HUES6 (cell line): Measurements from ENCODE around the gene SNX24.
"Not testable (repeated sequence)": the region's sequence is repeated elsewhere in the genome, so short reads cannot be mapped to it uniquely, and the experiment has no call there.

ENCODE experiments used
- H3K27ac ChIP-seq: 2 replicates; pipeline ENCODE4 v1.7.0; 2013; ENCODE audit warnings: low read depth, mild to moderate bottlenecking, low read length, inconsistent platforms
- H3K27me3 ChIP-seq: 2 replicates; pipeline ENCODE4 v1.6.1; 2013; ENCODE audit warnings: low read length; ENCODE audit not compliant: control insufficient read depth, insufficient read depth
- H3K36me3 ChIP-seq: 2 replicates; pipeline ENCODE4 v1.6.1; 2013; ENCODE audit warnings: low read length; ENCODE audit not compliant: control insufficient read depth, insufficient read depth
- H3K4me1 ChIP-seq: 2 replicates; pipeline ENCODE4 v1.6.1; 2013; ENCODE audit warnings: low read length; ENCODE audit not compliant: control insufficient read depth, insufficient read depth
- H3K4me3 ChIP-seq: 2 replicates; pipeline ENCODE4 v1.5.1; 2013; ENCODE audit warnings: low read depth, low read length
- H3K9ac ChIP-seq: one replicate; pipeline ENCODE4 v1.6.1; 2013; ENCODE audit warnings: mild to moderate bottlenecking, low read length
- H3K9me3 ChIP-seq: 2 replicates; pipeline ENCODE4 v1.6.1; 2013; ENCODE audit warnings: low read depth, low read length; ENCODE audit not compliant: control insufficient read depth, insufficient read depth

The SNX24 gene

GRCh38 chr5:122896598-122897282 lies 51.3 kb downstream of the SNX24 start:
- Histone ChIP-seq H3K27ac (no peak overlapping the region), H3K9me3 (no peaks in the 10 kb centered on the region), H3K36me3 (no peaks in the 10 kb centered on the region), H3K9ac (no peak overlapping the region), H3K4me3 (no peak overlapping the region), H3K27me3 (no peaks in the 10 kb centered on the region), H3K4me1 (no peaks in the 10 kb centered on the region)

GRCh38 chr5:122897283-122897602 lies 51.8 kb downstream of the SNX24 start:
- no peak overlapping the region for H3K27ac ChIP-seq

GRCh38 chr5:122901346-122901745 lies 55.9 kb downstream of the SNX24 start:
- Histone ChIP-seq H3K9me3 (no peaks in the 10 kb centered on the region), H3K4me3 (no peak overlapping the region), H3K27me3 (no peaks in the 10 kb centered on the region), H3K9ac (no peak overlapping the region), H3K27ac (no peak overlapping the region), H3K4me1 (no peaks in the 10 kb centered on the region), H3K36me3 (no peaks in the 10 kb centered on the region)

More at GRCh38 chr5:122897283-122897602, 51.8 kb downstream of the SNX24 start:
- Histone ChIP-seq H3K4me1 (no peaks in the 10 kb centered on the region), H3K27me3 (no peaks in the 10 kb centered on the region), H3K36me3 (no peaks in the 10 kb centered on the region), H3K9ac (no peak overlapping the region), H3K9me3 (no peaks in the 10 kb centered on the region), H3K4me3 (no peak overlapping the region)

- H3K27me3 ChIP-seq: no peaks in the 10 kb centered on the region
- no peaks in the 10 kb centered on the region for H3K9me3 ChIP-seq
- no peak overlapping the region for H3K4me3 ChIP-seq
These were observed 56.9 kb downstream of the SNX24 start for GRCh38 chr5:122902263-122902662.

GRCh38 chr5:122906768-122907167 lies 61.4 kb downstream of the SNX24 start:
- H3K27ac ChIP-seq: peak overlapping the region; percentile 39; the same call in 1 of the 2 replicates
- H3K9ac ChIP-seq: peak overlapping the region; percentile 27
- no peak overlapping the region for H3K4me3 ChIP-seq
- H3K27me3 ChIP-seq: no peaks in the 10 kb centered on the region
- H3K36me3 ChIP-seq: no peaks in the 10 kb centered on the region
- H3K4me1 ChIP-seq: peaks cover 16% of the 10 kb centered on the region
- H3K9me3 ChIP-seq: no peaks in the 10 kb centered on the region

More at GRCh38 chr5:122902263-122902662, 56.9 kb downstream of the SNX24 start:
- H3K9ac ChIP-seq: no peak overlapping the region
- H3K4me1 ChIP-seq: peaks cover 7% of the 10 kb centered on the region; the same call in 1 of the 2 replicates
- H3K27ac ChIP-seq: no peak overlapping the region
- no peaks in the 10 kb centered on the region for H3K36me3 ChIP-seq

GRCh38 chr5:122907276-122907675 lies 61.9 kb downstream of the SNX24 start:
- H3K36me3 ChIP-seq: no peaks in the 10 kb centered on the region
- no peak overlapping the region for H3K9ac ChIP-seq
- H3K4me3 ChIP-seq: no peak overlapping the region
- no peaks in the 10 kb centered on the region for H3K9me3 ChIP-seq
- no peaks in the 10 kb centered on the region for H3K27me3 ChIP-seq
- peaks cover 16% of the 10 kb centered on the region for H3K4me1 ChIP-seq
- peak overlapping the region; percentile 39; the same call in 1 of the 2 replicates for H3K27ac ChIP-seq

DNA sequence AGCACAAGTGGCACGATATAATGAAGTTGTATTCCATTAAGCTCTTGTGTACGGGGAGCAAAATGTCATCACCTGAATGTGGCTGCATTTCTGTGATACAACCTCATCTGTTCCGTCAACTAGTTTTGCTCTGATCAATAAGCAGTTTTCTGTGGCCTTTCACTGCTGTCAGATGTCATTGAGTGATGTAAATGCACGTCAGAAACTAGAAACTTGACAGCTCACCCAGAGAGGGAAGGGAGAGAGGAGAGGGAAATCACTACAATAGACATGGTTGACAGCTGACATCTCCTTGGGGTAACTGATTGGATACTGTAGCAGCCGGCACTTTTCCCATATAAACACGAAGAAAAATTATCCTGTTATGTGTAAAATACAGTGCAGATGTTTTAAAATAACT lies 62.7 kb downstream of the SNX24 start:
- H3K4me1 ChIP-seq: peaks cover 16% of the 10 kb centered on the region
- H3K27me3 ChIP-seq: no peaks in the 10 kb centered on the region
- no peak overlapping the region for H3K4me3 ChIP-seq
- no peaks in the 10 kb centered on the region for H3K36me3 ChIP-seq
- H3K9ac ChIP-seq: no peak overlapping the region
- no peaks in the 10 kb centered on the region for H3K9me3 ChIP-seq
- H3K27ac ChIP-seq: no peak overlapping the region; the same call in 1 of the 2 replicates

GRCh38 chr5:122908662-122909061 lies 63.2 kb downstream of the SNX24 start:
- H3K4me3 ChIP-seq: no peak overlapping the region
- peaks cover under 1% of the 10 kb centered on the region; the same call in 1 of the 2 replicates for H3K9me3 ChIP-seq
- H3K9ac ChIP-seq: no peak overlapping the region
- no peaks in the 10 kb centered on the region for H3K27me3 ChIP-seq
- no peaks in the 10 kb centered on the region for H3K36me3 ChIP-seq
- no peak overlapping the region for H3K27ac ChIP-seq
- peaks cover 16% of the 10 kb centered on the region for H3K4me1 ChIP-seq

DNA sequence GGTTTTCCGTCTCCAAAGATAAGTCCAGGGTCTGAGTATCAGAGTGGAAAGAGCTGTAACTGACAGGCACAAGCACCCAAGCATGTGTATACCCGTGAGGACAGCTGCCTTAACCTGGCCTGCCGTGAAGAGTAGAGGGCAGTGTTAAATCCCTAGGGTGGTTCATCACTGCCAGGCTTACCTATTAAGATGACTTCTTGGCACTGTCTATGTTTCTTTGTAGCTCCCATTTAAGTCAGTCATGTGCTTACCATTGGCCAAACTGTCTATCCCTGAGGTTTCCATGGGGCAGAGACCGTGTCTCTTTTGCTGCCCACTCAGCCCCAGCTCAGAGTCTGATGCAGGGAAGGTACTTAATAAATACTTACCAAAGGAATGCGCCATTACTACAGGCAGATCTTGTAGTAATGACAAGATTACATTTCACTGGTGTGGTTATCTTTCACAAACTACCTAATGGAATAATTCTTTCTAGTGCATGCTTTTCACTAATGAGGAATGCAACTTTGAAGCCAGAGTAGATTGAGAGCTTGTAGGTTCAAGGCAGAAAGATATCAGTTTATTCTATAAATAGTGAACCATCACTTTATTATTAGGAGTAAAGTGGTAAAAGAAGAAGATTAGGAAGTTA lies 64.2 kb downstream of the SNX24 start:
- Histone ChIP-seq H3K27me3 (no peaks in the 10 kb centered on the region), H3K4me1 (peaks cover 16% of the 10 kb centered on the region), H3K9ac (no peak overlapping the region), H3K9me3 (peaks cover 5% of the 10 kb centered on the region), H3K27ac (no peak overlapping the region), H3K4me3 (no peak overlapping the region), H3K36me3 (no peaks in the 10 kb centered on the region)

- H3K4me3 ChIP-seq, H3K36me3 ChIP-seq, H3K27me3 ChIP-seq, H3K9me3 ChIP-seq, H3K4me1 ChIP-seq, H3K27ac ChIP-seq, H3K9ac ChIP-seq: not testable (repeated sequence)
These were observed 68.0 kb downstream of the SNX24 start for GRCh38 chr5:122913436-122913835.

- H3K4me1 ChIP-seq: peaks cover 19% of the 10 kb centered on the region
- H3K9ac ChIP-seq: no peak overlapping the region
- H3K36me3 ChIP-seq: no peaks in the 10 kb centered on the region
- 0 out of 2 replicates have a peak overlapping the region, but pooled peaks have one; percentile 30 for H3K27ac ChIP-seq
- peaks cover 7% of the 10 kb centered on the region for H3K9me3 ChIP-seq
- no peaks in the 10 kb centered on the region for H3K27me3 ChIP-seq
- no peak overlapping the region for H3K4me3 ChIP-seq
These were observed 70.5 kb downstream of the SNX24 start for GRCh38 chr5:122915717-122916461.
